ENCODE data around the gene TRIM69.

Gene TRIM69

GRCh38 chr15:44811337-44811736 lies 75.0 kb downstream of the TRIM69 start:
- peak in 1 of 2 experiments; percentile 14 for DNase-seq

GRCh38 chr15:44812029-44812517 lies 75.7 kb downstream of the TRIM69 start:
- DNase-seq = peak; percentile 55 to 62

- DNase-seq = no peak
Measured at GRCh38 chr15:44813231-44813630, 76.9 kb downstream of the TRIM69 start.

All from NCI-H524 (cell line).